HepG2 (cell line): ENCODE measurements around the gene OBSL1. TPM values are rescaled to one million over a fixed set of nuclear protein-coding genes. Genes with fewer than 3 reads are reported as not detected.

ENCODE experiments used
- BCL6 ChIP-seq: IDR thresholded peaks from 2 replicates; pipeline ENCODE4 v1.6.1; 2016; ENCODE audit warnings: missing genetic modification reagents, missing compliant biosample characterization
- CBX1 ChIP-seq: IDR thresholded peaks from one replicate; pipeline ENCODE4 v1.6.1; 2016; ENCODE audit warnings: antibody characterized with exemption, low read depth
- FOXA1 ChIP-seq, 2 experiments: fragments of 450-650 bp in 1 of 2; sonication (generic) in 1 of 2; formaldehyde crosslinking in 1 of 2; IDR thresholded peaks; 2 replicates each; pipeline versions ENCODE4 v1.4.0 to v1.6.1; 2016 to 2020; ENCODE audit warnings: missing genetic modification reagents in 1 of 2
- HDAC1 ChIP-seq: sonication (generic); formaldehyde crosslinking; IDR thresholded peaks from 2 replicates; pipeline ENCODE4 v1.5.1; 2020; ENCODE audit warnings: mild to moderate bottlenecking, missing genetic modification reagents
- IRF9 ChIP-seq: sonication (generic); formaldehyde crosslinking; IDR thresholded peaks from 2 replicates; pipeline ENCODE4 v1.8.0; 2022; ENCODE audit warnings: missing genetic modification reagents, mild to moderate bottlenecking, borderline replicate concordance
- ISX ChIP-seq: sonication (generic); formaldehyde crosslinking; conservative IDR thresholded peaks from 2 replicates; pipeline ENCODE4 v1.5.0; 2020; ENCODE audit warnings: missing genetic modification reagents
- NBN ChIP-seq: fragments of 450-650 bp; conservative IDR thresholded peaks from 2 replicates; pipeline ENCODE4 v1.6.1; 2017
- PAX8 ChIP-seq: sonication (generic); formaldehyde crosslinking; IDR thresholded peaks from 2 replicates; pipeline ENCODE4 v1.8.0; 2022; ENCODE audit warnings: mild to moderate bottlenecking, missing genetic modification reagents, borderline replicate concordance
- TIGD3 ChIP-seq: sonication (generic); formaldehyde crosslinking; IDR thresholded peaks from 2 replicates; pipeline ENCODE4 v1.5.1; 2020; ENCODE audit warnings: mild to moderate bottlenecking, missing genetic modification reagents, borderline replicate concordance
- XBP1 ChIP-seq: sonication (generic); formaldehyde crosslinking; IDR thresholded peaks from 2 replicates; pipeline ENCODE4 v1.5.0; 2020; ENCODE audit warnings: missing genetic modification reagents
- ZFY ChIP-seq: sonication (generic); formaldehyde crosslinking; IDR thresholded peaks from 2 replicates; pipeline ENCODE4 v1.4.0; 2020; ENCODE audit warnings: missing genetic modification reagents
- ZNF333 ChIP-seq: sonication (generic); formaldehyde crosslinking; IDR thresholded peaks from 2 replicates; pipeline ENCODE4 v1.4.0; 2020; ENCODE audit warnings: mild to moderate bottlenecking, missing genetic modification reagents, borderline replicate concordance
- ZNF33B ChIP-seq: sonication (generic); formaldehyde crosslinking; IDR thresholded peaks from 2 replicates; pipeline ENCODE4 v1.5.1; 2020; ENCODE audit warnings: mild to moderate bottlenecking, missing genetic modification reagents
- ZNF75D ChIP-seq: sonication (generic); formaldehyde crosslinking; IDR thresholded peaks from 2 replicates; pipeline ENCODE4 v1.8.1; 2023; ENCODE audit warnings: missing genetic modification reagents, mild to moderate bottlenecking, borderline replicate concordance
- polyA plus RNA-seq, 8 experiments: library from polyadenylated mRNA; depleted of rRNA in 3 of 8; stranded (reverse) in 7 of 8; unstranded in 1 of 8; fragments of >200 nt; fragmentation: Illumina TruSeq in 4 of 8; extraction: Trizol in 4 of 8; gene quantifications; 2 replicates each; pipeline versions ENCODE4 v1.2.1 to v1.2.3, GENCODE V29; 2011 to 2016; ENCODE audit warnings: low read depth in 4 of 8, missing spikeins in 1 of 8, mixed read lengths in 1 of 8; ENCODE audit not compliant: insufficient read depth in 1 of 8
- total RNA-seq, 5 experiments: library from RNA; depleted of rRNA; stranded (reverse); fragments of >200 nt; fragmentation: Illumina TruSeq; extraction: Trizol; gene quantifications; 2 replicates each; pipeline ENCODE4 v1.2.3, GENCODE V29; 2016; ENCODE audit warnings: low read depth in 1 of 5
- TF ChIP-seq, protein P1 (sequence below): sonication (generic); formaldehyde crosslinking; IDR thresholded peaks from 2 replicates; pipeline ENCODE4 v1.4.0; 2020; ENCODE audit warnings: missing genetic modification reagents, mild to moderate bottlenecking, borderline replicate concordance
- TF ChIP-seq, protein P2 (sequence below): sonication (generic); formaldehyde crosslinking; IDR thresholded peaks from 2 replicates; pipeline ENCODE4 v1.5.0; 2020; ENCODE audit warnings: missing genetic modification reagents, mild to moderate bottlenecking, borderline replicate concordance
- TF ChIP-seq, protein P3 (sequence below): sonication (generic); formaldehyde crosslinking; conservative IDR thresholded peaks from 2 replicates; pipeline ENCODE4 v1.4.0; 2020; ENCODE audit warnings: missing genetic modification reagents
- TF ChIP-seq, protein P4 (sequence below): sonication (generic); formaldehyde crosslinking; IDR thresholded peaks from 2 replicates; pipeline ENCODE4 v1.9.0; 2021; ENCODE audit warnings: missing genetic modification reagents, mild to moderate bottlenecking, borderline replicate concordance

The OBSL1 gene
- total and polyA plus RNA-seq, 2 of the 13 experiments (the other 11 are each of a cell fraction or from before 2014, with no cell fraction given) = 86.7 to 218 TPM

- TF ChIP-seq, protein P1, sequence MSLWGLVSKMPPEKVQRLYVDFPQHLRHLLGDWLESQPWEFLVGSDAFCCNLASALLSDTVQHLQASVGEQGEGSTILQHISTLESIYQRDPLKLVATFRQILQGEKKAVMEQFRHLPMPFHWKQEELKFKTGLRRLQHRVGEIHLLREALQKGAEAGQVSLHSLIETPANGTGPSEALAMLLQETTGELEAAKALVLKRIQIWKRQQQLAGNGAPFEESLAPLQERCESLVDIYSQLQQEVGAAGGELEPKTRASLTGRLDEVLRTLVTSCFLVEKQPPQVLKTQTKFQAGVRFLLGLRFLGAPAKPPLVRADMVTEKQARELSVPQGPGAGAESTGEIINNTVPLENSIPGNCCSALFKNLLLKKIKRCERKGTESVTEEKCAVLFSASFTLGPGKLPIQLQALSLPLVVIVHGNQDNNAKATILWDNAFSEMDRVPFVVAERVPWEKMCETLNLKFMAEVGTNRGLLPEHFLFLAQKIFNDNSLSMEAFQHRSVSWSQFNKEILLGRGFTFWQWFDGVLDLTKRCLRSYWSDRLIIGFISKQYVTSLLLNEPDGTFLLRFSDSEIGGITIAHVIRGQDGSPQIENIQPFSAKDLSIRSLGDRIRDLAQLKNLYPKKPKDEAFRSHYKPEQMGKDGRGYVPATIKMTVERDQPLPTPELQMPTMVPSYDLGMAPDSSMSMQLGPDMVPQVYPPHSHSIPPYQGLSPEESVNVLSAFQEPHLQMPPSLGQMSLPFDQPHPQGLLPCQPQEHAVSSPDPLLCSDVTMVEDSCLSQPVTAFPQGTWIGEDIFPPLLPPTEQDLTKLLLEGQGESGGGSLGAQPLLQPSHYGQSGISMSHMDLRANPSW (CRISPR knock-in tag) = peak; percentile 85; the same call in 1 of the 2 replicates
- TF ChIP-seq ISX (CRISPR knock-in tag) (no peak), BCL6 (CRISPR knock-in tag) (no peak; the same call in 1 of the 2 replicates), ZNF33B (CRISPR knock-in tag) (no peak), XBP1 (CRISPR knock-in tag) (no peak), CBX1 (no peak), FOXA1 (IDR thresholded peaks at IDR 0.05) (no peak), FOXA1 (CRISPR knock-in tag; IDR thresholded peaks at IDR 0.05) (0 out of 2 replicates have a peak, but pooled peaks have one; percentile 2), HDAC1 (CRISPR knock-in tag) (peak; percentile 79), ZNF75D (CRISPR knock-in tag) (no peak), NBN (no peak), PAX8 (CRISPR knock-in tag) (peak; percentile 72; the same call in 1 of the 2 replicates), ZFY (CRISPR knock-in tag) (peak; percentile 63; the same call in 1 of the 2 replicates), ZNF333 (CRISPR knock-in tag) (peak; percentile 47; the same call in 1 of the 2 replicates), TIGD3 (CRISPR knock-in tag) (0 out of 2 replicates have a peak, but pooled peaks have one; percentile 17), IRF9 (CRISPR knock-in tag) (peak; percentile 92; the same call in 1 of the 2 replicates)
- TF ChIP-seq, protein P2, sequence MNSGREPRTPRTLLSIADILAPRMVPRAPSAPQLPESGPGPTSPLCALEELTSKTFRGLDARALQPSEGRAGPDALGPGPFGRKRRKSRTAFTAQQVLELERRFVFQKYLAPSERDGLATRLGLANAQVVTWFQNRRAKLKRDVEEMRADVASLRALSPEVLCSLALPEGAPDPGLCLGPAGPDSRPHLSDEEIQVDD (CRISPR knock-in tag) = no peak
- TF ChIP-seq, protein P3, sequence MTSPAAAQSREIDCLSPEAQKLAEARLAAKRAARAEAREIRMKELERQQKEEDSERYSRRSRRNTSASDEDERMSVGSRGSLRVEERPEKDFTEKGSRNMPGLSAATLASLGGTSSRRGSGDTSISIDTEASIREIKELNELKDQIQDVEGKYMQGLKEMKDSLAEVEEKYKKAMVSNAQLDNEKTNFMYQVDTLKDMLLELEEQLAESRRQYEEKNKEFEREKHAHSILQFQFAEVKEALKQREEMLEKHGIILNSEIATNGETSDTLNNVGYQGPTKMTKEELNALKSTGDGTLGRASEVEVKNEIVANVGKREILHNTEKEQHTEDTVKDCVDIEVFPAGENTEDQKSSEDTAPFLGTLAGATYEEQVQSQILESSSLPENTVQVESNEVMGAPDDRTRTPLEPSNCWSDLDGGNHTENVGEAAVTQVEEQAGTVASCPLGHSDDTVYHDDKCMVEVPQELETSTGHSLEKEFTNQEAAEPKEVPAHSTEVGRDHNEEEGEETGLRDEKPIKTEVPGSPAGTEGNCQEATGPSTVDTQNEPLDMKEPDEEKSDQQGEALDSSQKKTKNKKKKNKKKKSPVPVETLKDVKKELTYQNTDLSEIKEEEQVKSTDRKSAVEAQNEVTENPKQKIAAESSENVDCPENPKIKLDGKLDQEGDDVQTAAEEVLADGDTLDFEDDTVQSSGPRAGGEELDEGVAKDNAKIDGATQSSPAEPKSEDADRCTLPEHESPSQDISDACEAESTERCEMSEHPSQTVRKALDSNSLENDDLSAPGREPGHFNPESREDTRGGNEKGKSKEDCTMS = no peak
- TF ChIP-seq, protein P4, sequence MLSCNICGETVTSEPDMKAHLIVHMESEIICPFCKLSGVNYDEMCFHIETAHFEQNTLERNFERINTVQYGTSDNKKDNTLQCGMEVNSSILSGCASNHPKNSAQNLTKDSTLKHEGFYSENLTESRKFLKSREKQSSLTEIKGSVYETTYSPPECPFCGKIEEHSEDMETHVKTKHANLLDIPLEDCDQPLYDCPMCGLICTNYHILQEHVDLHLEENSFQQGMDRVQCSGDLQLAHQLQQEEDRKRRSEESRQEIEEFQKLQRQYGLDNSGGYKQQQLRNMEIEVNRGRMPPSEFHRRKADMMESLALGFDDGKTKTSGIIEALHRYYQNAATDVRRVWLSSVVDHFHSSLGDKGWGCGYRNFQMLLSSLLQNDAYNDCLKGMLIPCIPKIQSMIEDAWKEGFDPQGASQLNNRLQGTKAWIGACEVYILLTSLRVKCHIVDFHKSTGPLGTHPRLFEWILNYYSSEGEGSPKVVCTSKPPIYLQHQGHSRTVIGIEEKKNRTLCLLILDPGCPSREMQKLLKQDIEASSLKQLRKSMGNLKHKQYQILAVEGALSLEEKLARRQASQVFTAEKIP (CRISPR knock-in tag) = no peak
These were observed 18.8 kb downstream of the OBSL1 start (continued) for GRCh38 chr2:219552382-219553167.
